NK-92 treated with Interleukin-12 subunit alpha and Interleukin-12 subunit beta, amount 100 ng/mL, for 24 hours (cell line): ENCODE measurements around the gene PLXNA4.

Experiments used
- DNase-seq: peaks from one replicate; lab custom pipeline; 2025; lab: John Stamatoyannopoulos, UW

The PLXNA4 gene

GRCh38 chr7:132083537-132084123 is 492.6 kb downstream of the PLXNA4 start:
- DNase-seq: no peak

DNA sequence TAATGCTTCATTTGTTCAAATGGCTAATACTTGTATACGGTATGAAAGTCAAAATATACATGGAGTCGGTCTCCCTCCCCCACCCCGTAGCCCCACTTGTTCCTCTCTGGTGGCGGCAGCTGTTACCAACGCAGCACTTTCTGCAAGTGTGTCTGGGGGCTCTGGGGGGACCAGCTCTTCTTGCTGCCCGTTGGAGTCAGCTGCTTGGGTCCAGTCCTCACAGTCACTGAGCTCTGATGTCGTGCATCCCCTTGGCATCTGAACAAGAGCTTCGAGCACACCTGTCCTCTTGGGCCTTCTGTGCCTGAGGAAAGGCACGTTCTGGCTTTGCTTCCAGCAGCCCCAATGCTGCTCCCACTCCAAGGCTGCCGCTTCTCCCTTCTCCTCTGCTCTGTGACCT is 493.1 kb downstream of the PLXNA4 start:
- DNase-seq: no peak

- DNase-seq: no peak
Measured at GRCh38 chr7:132082394-132082793, 493.9 kb downstream of the PLXNA4 start.

DNA sequence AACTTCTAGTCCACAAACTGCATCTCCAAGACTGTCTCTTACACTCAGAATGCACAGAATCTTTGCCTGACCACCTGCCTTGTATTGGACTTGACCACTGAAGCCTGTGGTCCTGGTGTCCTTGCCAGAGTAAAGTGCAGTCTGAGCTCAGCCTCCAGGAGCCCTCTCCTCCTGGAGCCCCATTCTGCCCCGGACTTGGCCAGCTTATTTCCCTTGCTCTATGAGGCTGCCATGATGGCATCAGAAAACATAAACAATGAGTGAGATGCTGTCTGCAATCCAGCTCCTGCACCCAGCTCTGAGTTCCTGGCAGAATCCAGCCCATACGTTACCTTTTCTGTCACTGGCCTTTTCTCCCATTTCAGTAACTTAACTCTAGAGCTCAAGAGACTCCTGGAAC is 494.6 kb downstream of the PLXNA4 start:
- DNase-seq: no peak

GRCh38 chr7:132080967-132081668 is 495.2 kb downstream of the PLXNA4 start:
- DNase-seq: no peak

DNA sequence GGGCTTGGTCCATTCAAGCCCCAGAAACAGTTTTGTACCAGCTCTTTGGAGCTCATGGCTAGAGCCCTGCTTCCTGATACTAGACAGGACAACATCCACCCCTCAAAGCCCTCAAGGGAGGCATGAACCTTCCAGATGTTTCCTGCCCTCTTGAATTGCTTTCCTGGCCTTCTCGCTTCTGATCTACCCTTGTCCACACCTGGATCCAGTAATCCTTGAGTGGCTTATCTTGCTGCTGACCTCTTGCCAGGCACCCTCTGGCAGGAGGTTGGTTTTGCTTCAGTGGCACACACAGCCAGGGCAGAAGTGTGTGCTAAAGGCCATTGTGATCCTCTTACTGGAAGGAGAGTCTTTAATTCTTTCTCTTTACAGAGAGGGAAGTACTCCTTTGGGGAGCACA is 495.8 kb downstream of the PLXNA4 start:
- no peak for DNase-seq

GRCh38 chr7:132078891-132079735 is 497.2 kb downstream of the PLXNA4 start:
- no peak for DNase-seq

DNA sequence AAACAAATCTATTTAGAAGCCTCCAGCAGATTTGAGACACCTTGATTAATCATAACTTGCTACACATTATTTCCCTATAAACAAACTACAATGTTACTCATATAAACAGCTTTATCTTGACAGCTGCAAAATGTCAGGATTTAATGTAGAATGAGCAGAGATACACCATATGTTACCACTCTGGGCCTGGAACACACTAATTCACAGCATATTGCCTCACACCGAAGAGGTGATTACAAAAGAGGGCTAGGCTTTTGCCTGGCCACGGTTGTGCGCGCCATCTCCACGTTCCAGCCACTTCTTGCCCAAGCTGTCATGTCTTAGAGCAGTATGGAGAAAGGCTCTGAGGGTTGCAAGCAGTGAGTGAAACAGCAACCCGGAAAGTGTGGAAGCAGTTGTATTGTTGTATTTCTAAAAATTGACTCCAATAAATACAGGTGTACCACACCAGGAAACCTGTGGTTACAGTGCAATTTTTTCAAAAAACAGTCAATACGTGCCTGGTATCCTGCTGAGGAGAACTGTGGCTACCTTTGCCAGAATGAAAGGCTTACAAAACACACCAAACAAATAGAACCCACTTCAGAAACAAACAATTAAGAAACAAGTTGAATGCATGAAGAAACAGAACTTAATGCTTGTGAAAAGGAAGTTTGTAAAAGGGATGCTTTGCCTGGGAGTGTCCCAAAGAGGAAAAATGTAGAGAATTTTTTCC is 498.1 kb downstream of the PLXNA4 start:
- no peak for DNase-seq

- no peak for DNase-seq
Measured at GRCh38 chr7:132076301-132077035, 499.8 kb downstream of the PLXNA4 start.

GRCh38 chr7:132075515-132075914 is 500.8 kb downstream of the PLXNA4 start:
- DNase-seq: no peak

- DNase-seq: no peak
Measured at GRCh38 chr7:132073920-132074589, 502.2 kb downstream of the PLXNA4 start.
